ENCODE results near the gene ICE2.

The ICE2 gene

GRCh38 chr15:60382773-60383674 is 95.9 kb downstream of the ICE2 start:
- H3K27me3 ChIP-seq (ENCODE audit: low read length): no peaks in the 10 kb centered on the region
- no peak overlapping the region for H3K4me2 ChIP-seq (ENCODE audit: low read depth, low read length, poor library complexity, severe bottlenecking)
- H3K79me2 ChIP-seq (ENCODE audit: insufficient read depth, low read length): no peaks in the 10 kb centered on the region
- H2AFZ ChIP-seq (ENCODE audit: low read depth, low read length, severe bottlenecking): no peak overlapping the region
- H3F3A ChIP-seq (ENCODE audit: insufficient read depth): no peaks in the 10 kb centered on the region
- no peak overlapping the region for H3K9ac ChIP-seq (ENCODE audit: low read length)
- H4K20me1 ChIP-seq (ENCODE audit: low read depth, low read length): no peaks in the 10 kb centered on the region
- H3K27ac ChIP-seq (ENCODE audit: low read depth, low read length): no peak overlapping the region
- no peak for TF ChIP-seq CTCF (IDR thresholded peaks at IDR 0.05; ENCODE audit: insufficient read depth, low read length, poor library complexity, severe bottlenecking)
- no peak for TF ChIP-seq EZH2phosphoT487 (conservative IDR thresholded peaks at IDR 0.05; ENCODE audit: low read length)
- no peaks in the 10 kb centered on the region for H3K36me3 ChIP-seq (ENCODE audit: low read length)
- H3K9me3 ChIP-seq (ENCODE audit: insufficient read depth, low read length): no peaks in the 10 kb centered on the region
- no peak overlapping the region for H3K4me3 ChIP-seq (ENCODE audit: insufficient read depth, low read length, poor library complexity, severe bottlenecking)
- H3K9me2 ChIP-seq (replicated peaks; ENCODE audit: insufficient read depth, low read length): no peaks in the 10 kb centered on the region

- Histone ChIP-seq H3K36me3 (ENCODE audit: low read length) (no peaks in the 10 kb centered on the region), H3K9ac (ENCODE audit: low read length) (no peak overlapping the region), H3K9me2 (replicated peaks; ENCODE audit: insufficient read depth, low read length) (no peaks in the 10 kb centered on the region), H3K27me3 (ENCODE audit: low read length) (no peaks in the 10 kb centered on the region), H3K27ac (ENCODE audit: low read depth, low read length) (no peak overlapping the region), H3K4me3 (ENCODE audit: insufficient read depth, low read length, poor library complexity, severe bottlenecking) (no peak overlapping the region), H3K9me3 (ENCODE audit: insufficient read depth, low read length) (no peaks in the 10 kb centered on the region), H4K20me1 (ENCODE audit: low read depth, low read length) (no peaks in the 10 kb centered on the region), H3F3A (ENCODE audit: insufficient read depth) (no peaks in the 10 kb centered on the region), H2AFZ (ENCODE audit: low read depth, low read length, severe bottlenecking) (no peak overlapping the region), H3K79me2 (ENCODE audit: insufficient read depth, low read length) (no peaks in the 10 kb centered on the region), H3K4me2 (ENCODE audit: low read depth, low read length, poor library complexity, severe bottlenecking) (no peak overlapping the region)
- TF ChIP-seq EZH2phosphoT487 (conservative IDR thresholded peaks at IDR 0.05; ENCODE audit: low read length) (no peak), CTCF (IDR thresholded peaks at IDR 0.05; ENCODE audit: insufficient read depth, low read length, poor library complexity, severe bottlenecking) (no peak)
Observed at GRCh38 chr15:60381148-60381788, 97.7 kb downstream of the ICE2 start.

- Histone ChIP-seq H3K9ac (ENCODE audit: low read length) (no peak overlapping the region), H3K9me3 (ENCODE audit: insufficient read depth, low read length) (no peaks in the 10 kb centered on the region), H3K27me3 (ENCODE audit: low read length) (no peaks in the 10 kb centered on the region), H3K79me2 (ENCODE audit: insufficient read depth, low read length) (no peaks in the 10 kb centered on the region), H2AFZ (ENCODE audit: low read depth, low read length, severe bottlenecking) (no peak overlapping the region), H3K4me3 (ENCODE audit: insufficient read depth, low read length, poor library complexity, severe bottlenecking) (no peak overlapping the region), H3K36me3 (ENCODE audit: low read length) (no peaks in the 10 kb centered on the region), H4K20me1 (ENCODE audit: low read depth, low read length) (no peaks in the 10 kb centered on the region), H3F3A (ENCODE audit: insufficient read depth) (no peaks in the 10 kb centered on the region), H3K27ac (ENCODE audit: low read depth, low read length) (no peak overlapping the region), H3K9me2 (replicated peaks; ENCODE audit: insufficient read depth, low read length) (no peaks in the 10 kb centered on the region), H3K4me2 (ENCODE audit: low read depth, low read length, poor library complexity, severe bottlenecking) (no peak overlapping the region)
- TF ChIP-seq EZH2phosphoT487 (conservative IDR thresholded peaks at IDR 0.05; ENCODE audit: low read length) (no peak), CTCF (IDR thresholded peaks at IDR 0.05; ENCODE audit: insufficient read depth, low read length, poor library complexity, severe bottlenecking) (no peak)
Observed at GRCh38 chr15:60379525-60380274, 99.2 kb downstream of the ICE2 start.

All from SU-DHL-6 (cell line).